Measurements from ENCODE around the gene TMEM196.
"Not testable (repeated sequence)": the region's sequence is repeated elsewhere in the genome, so short reads cannot be mapped to it uniquely, and the experiment has no call there.

TMEM196 gene

DNA sequence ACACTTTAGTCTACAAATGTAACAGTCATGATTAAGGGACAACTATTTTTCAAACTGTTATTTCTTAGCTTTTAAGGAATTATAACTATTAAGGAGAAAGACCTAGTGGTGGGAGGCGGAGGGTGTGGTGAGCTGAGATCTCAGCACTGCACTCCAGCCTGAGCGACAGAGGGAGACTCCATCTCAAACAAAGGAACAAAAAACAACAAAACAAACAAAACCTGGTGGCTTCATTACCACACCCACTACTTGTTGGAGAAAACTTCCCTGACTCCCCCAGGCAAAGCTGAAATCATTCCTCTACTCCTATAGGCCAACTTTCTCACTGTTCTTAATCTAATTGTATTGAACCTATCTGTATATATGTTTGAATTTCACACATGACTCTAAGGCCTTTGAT lies 67.8 kb downstream of the TMEM196 start:
- DNase-seq = no peak

DNA sequence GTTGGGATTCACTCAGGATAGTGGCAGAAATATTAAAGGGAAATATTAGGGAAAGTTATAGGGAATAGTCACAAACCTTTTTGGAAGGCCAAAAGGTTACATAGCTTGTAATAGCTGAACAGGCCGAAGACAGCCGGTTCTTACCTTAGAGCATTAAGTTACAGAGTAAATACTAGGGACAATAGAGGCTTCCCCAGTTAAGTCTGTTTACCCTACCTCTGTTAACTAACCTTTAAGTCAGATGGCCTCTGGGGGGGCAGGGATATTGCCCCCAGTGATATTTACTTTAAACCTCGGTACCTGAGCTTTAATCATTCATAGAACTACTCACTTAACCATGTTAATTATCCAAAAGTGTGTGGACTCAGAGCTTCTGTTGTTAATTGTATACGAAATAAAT lies 71.9 kb downstream of the TMEM196 start:
- DNase-seq = peak; percentile 36

DNA sequence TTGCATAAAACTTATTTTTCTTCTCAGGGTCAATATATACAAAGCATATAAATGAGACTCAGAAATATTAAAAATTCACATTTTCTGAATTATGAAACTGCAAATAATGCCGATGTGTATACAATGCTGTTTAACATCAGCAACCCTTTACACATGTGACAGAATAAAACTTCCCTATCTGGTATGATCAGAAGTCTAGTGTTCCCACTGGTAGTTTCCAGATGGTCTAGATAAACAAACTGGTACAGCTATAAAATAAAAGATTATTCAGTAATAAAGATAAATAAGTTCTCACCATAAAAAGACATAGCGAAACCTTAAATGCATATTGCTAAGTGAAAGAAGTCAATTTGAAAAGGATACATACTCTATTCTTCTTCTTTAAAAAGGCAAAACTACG lies 72.5 kb downstream of the TMEM196 start:
- DNase-seq = no peak

DNA sequence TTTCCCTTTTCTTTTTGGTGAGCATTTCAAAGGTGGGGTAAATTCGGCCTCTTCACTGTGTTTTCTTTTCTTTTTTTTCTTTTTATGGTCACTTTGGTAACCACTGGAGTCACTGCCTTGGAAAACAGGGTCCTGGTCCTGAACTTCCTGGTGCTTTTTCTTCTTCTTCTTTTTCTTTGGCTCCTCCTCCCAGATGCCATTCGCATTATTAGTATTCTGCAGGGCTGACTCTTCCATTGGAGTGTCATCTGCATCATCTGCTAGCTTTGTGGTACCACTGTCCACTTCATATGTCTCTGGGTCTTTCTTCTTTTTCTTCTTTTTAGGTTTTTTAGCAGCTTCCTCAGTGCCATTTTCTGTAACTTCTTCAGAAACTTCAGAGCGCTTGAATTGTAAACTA lies 75.1 kb downstream of the TMEM196 start:
- no peak for DNase-seq

DNA sequence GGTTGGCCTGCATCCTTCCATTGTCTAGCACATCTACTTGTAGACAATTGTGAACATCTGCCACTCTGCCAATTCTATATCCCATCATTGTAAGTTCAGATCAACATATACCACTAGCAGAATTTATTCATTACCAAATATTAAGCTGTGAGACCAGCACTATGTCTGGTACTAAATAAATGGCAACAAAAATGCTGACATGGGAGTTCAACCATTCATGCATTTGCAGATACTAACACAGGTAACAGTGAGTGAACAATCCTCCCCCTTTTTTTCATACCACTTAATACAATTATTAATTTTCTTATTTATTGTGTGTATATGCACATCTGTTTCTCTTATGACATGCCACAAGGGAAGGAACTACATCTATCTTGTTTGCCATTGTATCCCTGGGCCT lies 76.5 kb downstream of the TMEM196 start:
- DNase-seq = no peak

DNA sequence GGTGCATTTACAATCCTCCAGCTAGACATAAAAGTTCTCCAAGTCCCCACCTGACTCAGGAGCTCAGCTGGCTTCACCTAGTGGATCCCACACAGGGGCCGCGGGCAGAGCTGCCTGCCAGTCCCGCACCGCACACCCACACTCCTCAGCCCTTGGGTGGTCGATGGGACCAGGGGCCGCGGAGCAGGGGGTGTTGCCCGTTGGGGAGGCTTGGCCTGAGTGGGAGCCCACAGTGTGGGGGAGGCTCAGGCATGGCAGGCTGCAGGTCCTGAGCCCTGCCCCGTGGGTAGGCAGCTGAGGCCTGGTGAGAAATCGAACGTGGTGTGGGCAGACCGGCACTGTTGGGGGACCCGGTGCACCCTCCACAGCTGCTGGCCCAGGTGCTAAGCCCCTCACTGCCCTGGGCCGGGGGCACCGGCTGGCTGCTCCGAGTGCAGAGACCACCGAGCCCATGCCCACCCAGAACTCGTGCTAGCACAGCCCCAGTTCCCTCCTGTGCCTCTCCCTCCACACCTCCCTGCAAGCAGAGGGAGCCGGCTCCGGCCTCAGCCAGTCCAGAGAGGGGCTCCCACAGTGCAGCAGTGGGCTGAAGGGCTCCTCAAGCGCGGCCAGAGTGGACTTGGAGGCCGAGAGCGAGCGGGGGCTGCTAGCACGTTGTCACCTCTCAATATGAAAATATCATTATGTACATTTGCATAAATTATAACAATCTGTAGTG lies 81.1 kb downstream of the TMEM196 start:
- no peak for DNase-seq

DNA sequence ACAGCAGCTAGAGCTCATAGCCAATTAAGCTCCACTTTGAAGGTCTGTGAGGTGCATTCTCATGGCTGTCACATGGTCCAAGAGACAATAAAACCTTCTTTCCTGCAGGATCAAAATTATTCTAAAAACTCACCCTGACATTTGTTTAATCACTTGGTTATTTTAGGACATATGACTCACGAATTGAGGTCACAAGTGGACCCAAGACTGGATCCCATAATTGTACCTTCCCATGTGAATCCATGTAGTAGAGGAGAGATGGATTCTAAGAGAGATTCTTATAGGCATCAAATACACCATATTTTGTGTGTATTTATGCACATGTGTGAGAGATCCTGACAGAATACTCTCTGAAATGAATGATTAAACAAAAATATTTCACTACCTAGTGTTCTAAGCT lies 82.7 kb downstream of the TMEM196 start:
- DNase-seq = no peak

DNA sequence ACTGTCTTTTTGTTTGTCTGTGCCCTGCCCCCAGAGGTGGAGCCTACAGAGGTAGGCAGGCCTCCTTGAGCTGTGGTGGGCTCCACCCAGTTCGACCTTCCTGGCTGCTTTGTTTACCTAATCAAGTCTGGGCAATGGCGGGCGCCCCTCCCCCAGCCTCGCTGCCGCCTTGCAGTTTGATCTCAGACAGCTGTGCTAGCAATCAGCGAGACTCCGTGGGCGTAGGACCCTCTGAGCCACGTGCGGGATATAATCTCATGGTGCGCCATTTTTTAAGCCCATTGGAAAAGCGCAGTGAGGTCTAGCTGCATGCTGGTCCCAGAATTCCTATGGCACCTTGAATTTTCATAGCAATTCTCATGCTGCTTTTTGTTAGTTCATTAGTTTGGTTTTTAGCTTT lies 84.3 kb downstream of the TMEM196 start:
- not testable (repeated sequence) for DNase-seq

DNA sequence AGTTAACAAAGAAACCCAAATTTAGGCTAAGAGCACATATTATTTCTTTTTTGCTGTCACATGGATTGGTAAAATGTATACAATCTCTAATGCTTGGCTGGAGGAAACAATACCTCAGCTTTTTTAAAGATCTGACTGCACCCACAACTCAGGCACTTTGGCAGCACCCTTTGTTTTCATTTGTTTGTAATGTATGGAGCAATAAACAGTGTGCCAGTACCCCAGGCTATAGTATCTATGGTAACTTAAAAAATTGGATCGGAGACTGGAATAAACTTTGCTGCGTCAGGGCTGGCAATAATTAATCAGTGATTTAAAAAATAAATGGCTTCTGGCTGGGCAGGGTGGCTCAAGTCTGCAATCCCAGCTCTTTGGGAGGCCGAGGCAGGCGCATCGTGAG lies 91.8 kb downstream of the TMEM196 start:
- DNase-seq = no peak

DNA sequence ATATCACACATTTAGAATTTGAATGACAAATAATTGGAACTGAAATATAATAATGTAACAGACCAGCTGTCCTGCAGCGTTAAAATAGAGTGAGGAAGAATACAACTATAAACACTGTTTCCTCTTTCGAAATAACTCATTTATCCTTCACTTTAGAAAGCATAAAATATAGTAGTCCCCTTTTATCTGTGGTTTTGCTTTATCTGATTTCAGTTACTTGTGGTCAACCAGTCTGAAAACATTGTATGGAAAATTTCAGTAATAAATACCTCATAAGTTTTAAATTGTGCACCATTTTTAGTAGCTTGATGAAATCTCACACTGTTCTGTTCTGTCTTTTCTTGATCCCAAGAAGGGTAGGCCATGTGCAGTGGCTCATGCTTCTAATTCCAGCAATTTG lies 96.2 kb downstream of the TMEM196 start:
- no peak for DNase-seq

DNA sequence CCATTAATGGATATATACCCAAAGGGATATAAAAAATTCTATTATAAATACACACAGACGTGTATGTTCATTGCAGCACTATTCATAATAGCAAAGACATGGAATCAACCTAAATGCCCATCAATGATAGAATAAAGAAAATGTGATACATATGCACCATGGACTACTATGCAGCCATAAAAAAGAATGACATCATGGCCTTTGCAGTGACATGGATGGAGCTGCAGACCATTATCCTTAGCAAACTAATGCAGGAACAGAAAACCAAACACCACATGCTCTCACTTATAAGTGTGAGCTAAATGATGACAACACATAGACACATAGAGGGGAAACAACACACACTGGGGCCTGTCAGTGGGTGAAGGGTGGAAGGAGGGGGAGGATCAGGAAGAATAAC lies 97.6 kb downstream of the TMEM196 start:
- DNase-seq = no peak

DNA sequence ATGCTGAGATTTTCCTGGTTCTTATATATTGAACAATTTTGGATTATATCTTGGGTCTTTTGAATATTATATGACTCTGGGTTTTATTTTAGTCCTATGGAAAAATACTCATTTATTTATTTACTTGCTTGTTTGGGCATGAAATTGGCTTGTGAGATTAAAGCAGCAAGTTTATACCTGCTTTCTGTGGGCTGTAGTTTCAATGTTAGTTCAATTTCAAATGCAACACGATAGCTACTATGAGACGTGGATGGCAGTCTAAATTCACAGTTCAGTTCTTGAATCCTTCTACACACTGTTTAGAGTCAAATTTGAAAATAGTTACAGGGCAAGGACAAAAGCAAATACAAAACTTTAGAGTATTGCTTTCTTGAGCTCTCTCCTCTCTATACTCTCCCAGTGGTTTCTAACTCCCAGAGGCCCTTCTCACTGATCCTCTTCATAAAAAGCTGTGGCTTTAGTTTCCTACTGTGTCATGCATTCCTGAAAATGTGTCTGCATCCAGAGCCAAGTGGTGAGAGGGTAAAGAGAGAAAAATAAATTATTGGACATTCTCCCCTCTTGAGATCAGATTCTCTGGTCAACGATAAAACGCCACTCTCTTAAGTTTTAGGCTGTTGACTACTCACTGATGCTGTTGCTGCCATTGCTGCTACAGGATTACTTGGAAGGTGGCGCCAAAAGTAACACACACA lies 99.0 kb downstream of the TMEM196 start:
- no peak for DNase-seq

DNA sequence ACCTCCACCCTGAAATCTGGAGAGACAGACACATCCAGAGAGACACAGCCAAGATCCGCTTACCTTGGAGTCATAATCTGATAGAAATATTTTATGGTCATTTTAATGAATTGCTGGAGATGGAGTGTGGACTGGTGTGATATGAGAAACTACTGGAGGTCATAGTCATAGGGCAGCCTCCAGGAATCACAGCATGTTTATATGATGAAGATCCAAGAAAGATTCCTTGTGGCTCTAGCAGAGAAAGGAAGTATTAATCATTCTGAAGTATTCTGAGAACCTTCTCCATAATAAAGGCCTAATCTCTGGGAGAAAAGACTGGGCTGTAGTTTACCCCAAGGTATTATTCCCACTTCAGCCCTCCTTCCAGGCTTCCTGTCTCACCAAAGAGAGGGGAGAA lies 102.6 kb downstream of the TMEM196 start:
- DNase-seq = no peak
